GM18870 (cell line): ENCODE data around the gene NFASC.

Experiments
- ATAC-seq: cut with Tn5 transposase; IDR thresholded peaks from one replicate; pipeline ENCODE4 v1.9.1; 2021; ENCODE audit warnings: moderate library complexity; ENCODE audit not compliant: unreplicated experiment

NFASC gene

GRCh38 chr1:204958317-204959307 is 88.0 kb downstream of the NFASC start:
- ATAC-seq, result no peak

GRCh38 chr1:204959374-204959773 is 88.7 kb downstream of the NFASC start:
- no peak for ATAC-seq

GRCh38 chr1:204959836-204960235 is 89.2 kb downstream of the NFASC start:
- no peak for ATAC-seq

- ATAC-seq, result no peak
Observed at GRCh38 chr1:204960306-204961125, 89.9 kb downstream of the NFASC start.

GRCh38 chr1:204961765-204962419 is 91.2 kb downstream of the NFASC start:
- no peak for ATAC-seq

- no peak for ATAC-seq
Observed at GRCh38 chr1:204962742-204963632, 92.3 kb downstream of the NFASC start.

- ATAC-seq, result no peak
Observed at GRCh38 chr1:204967451-204967850, 96.8 kb downstream of the NFASC start.

GRCh38 chr1:204968135-204968534 is 97.5 kb downstream of the NFASC start:
- no peak for ATAC-seq

GRCh38 chr1:204968951-204969350 is 98.3 kb downstream of the NFASC start:
- ATAC-seq, result no peak

- ATAC-seq, result no peak
Observed at GRCh38 chr1:204970937-204971336, 100.3 kb downstream of the NFASC start.

- ATAC-seq, result no peak
Observed at GRCh38 chr1:204971517-204972336, 101.1 kb downstream of the NFASC start.

- ATAC-seq, result no peak
Observed at GRCh38 chr1:204972426-204972825, 101.8 kb downstream of the NFASC start.

- no peak for ATAC-seq
Observed at GRCh38 chr1:204973449-204973848, 102.8 kb downstream of the NFASC start.

- no peak for ATAC-seq
Observed at GRCh38 chr1:204974327-204974726, 103.7 kb downstream of the NFASC start.

- no peak for ATAC-seq
Observed at GRCh38 chr1:204975021-204975420, 104.4 kb downstream of the NFASC start.

- no peak for ATAC-seq
Observed at GRCh38 chr1:204975568-204976235, 105.0 kb downstream of the NFASC start.

GRCh38 chr1:204976646-204977045 is 106.0 kb downstream of the NFASC start:
- no peak for ATAC-seq

GRCh38 chr1:204977318-204977717 is 106.7 kb downstream of the NFASC start:
- ATAC-seq, result no peak

GRCh38 chr1:204978782-204979181 is 108.1 kb downstream of the NFASC start:
- no peak for ATAC-seq
